Body of pancreas (tissue), 4 donors: Measurements from ENCODE around the gene NPHP4. TPM values are rescaled to one million over a fixed set of nuclear protein-coding genes. Genes with fewer than 3 reads are reported as not detected.

Source experiments
- ATAC-seq: fragments of 150-250 bp; one replicate; pipeline ENCODE4 v1.9.1; 2016
- DNase-seq, 4 donors: peaks; one replicate each; pipeline ENCODE4 v3.0.0-alpha.2; 2019
- H3K27ac ChIP-seq, 4 donors: fragments of 200-600 bp; sonication (generic); 1 replicate in 3 of 4; 2 replicates in 1 of 4; pipeline versions ENCODE4 v1.5.1 to v1.6.1; 2016 to 2019; ENCODE audit warnings: mild to moderate bottlenecking in 1 of 4, mixed read lengths in 1 of 4, moderate library complexity in 1 of 4
- H3K27me3 ChIP-seq, 2 donors: fragments of 200-600 bp; sonication (generic); one replicate each; pipeline ENCODE4 v1.6.0; 2016; ENCODE audit warnings: mild to moderate bottlenecking in 1 of 2
- H3K36me3 ChIP-seq, 2 donors: fragments of 200-600 bp; sonication (generic); replicated peaks in 1 of 2; 2 replicates each; pipeline ENCODE4 v1.5.1; 2016; ENCODE audit warnings: low read depth in 2 of 2; ENCODE audit not compliant: insufficient read depth in 1 of 2
- H3K4me1 ChIP-seq: fragments of 200-600 bp; sonication (generic); one replicate; pipeline ENCODE4 v1.6.0; 2016
- H3K4me3 ChIP-seq, 2 donors: fragments of 200-600 bp; sonication (generic); 1 replicate in 1 of 2; 2 replicates in 1 of 2; pipeline ENCODE4 v1.5.1; 2016 to 2019
- H3K9me3 ChIP-seq, 3 donors: fragments of 200-600 bp; sonication (generic); 1 replicate in 2 of 3; 2 replicates in 1 of 3; pipeline ENCODE4 v1.5.1; 2016
- CTCF ChIP-seq, 7 experiments: fragments of 450-650 bp in 4 of 7; fragments of 200-600 bp in 3 of 7; sonication (generic) in 3 of 7; IDR thresholded peaks; one replicate each; pipeline ENCODE4 v1.5.1; 2016 to 2019; ENCODE audit warnings: antibody characterized with exemption in 7 of 7
- POLR2A ChIP-seq, 3 donors: fragments of 450-650 bp; IDR thresholded peaks; one replicate each; pipeline ENCODE4 v1.6.1; 2016; ENCODE audit warnings: antibody characterized with exemption in 3 of 3, mild to moderate bottlenecking in 2 of 3
- WGBS, 2 donors: methylation state at CpG; one replicate each; pipeline ENCODE4 v1.1.5; 2017; 5-methylcytosine and 5-hydroxymethylcytosine counted together
- intact Hi-C: fragments of 100-400 bp; cut with DNase I; formaldehyde crosslinking; loops from one replicate; pipeline ENCODE4 v1.15.1; 2023
- total RNA-seq, 2 donors: library from RNA; depleted of rRNA; stranded (reverse); fragments of >200 nt; gene quantifications; one replicate each; pipeline ENCODE4 v1.1.0, GENCODE V29; 2016

Gene NPHP4
- total RNA-seq: 10 to 100 TPM; 10.4 to 48.5 TPM

- Histone ChIP-seq H3K9me3 (no peaks in the 10 kb centered on the region), H3K27ac (peak within 1 kb of the TSS; percentile 57 to 93 (median 82)), H3K27me3 (no peaks in the 10 kb centered on the region), H3K36me3 (no peaks in the 10 kb centered on the region), H3K4me1 (peaks cover 19% of the 10 kb centered on the region), H3K4me3 (peak within 1 kb of the TSS; percentile 82 to 90)
- TF ChIP-seq POLR2A (IDR thresholded peaks at IDR 0.05): peak in 2 of 3 donors; percentile 52 to 58
- no peak for TF ChIP-seq CTCF (IDR thresholded peaks at IDR 0.05)
- WGBS, 2 donors: 0% methylated on average over 1 to 82 of the region's 94 CpGs
- intact Hi-C loops: no loop called here
- DNase-seq (peak; percentile 99 to 100 (median 100)), ATAC-seq (peak; percentile 98)
These were observed at the start of gene NPHP4 for GRCh38 chr1:5992026-5992813. NPHP4 (minus strand) TSS chr1:5992425; CDS start chr1:5986289, 6,136 bp downstream.

DNA sequence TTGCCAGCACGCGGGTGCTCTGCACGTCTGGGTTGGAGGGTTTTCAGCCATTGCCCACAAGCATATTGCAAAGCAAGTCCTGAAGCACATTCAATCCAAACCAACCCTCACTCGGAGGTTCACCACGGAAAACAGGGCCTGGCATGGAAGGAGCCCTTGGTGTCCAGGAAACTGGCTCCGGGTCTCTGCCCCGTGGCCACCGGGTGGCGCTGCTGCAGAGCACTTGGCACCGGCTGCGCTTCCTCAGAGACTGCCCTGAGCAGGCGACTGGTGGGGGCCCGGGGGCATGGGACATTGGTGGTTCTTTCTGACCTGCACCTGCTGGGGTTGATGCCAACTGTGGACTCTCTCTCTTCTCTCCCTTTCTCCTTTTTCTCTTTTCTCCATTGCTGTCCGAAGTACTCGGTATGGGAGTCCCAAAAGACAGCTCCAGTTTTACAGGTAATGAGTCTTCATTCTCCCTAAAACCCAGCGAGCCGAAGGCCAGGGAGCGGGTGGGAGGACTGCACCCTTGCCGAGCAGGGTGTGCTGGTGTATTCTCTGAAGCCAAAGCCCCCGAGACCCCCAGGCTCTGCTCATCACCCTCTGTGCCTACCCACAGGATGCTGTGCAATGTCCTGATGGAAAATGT lies 49.3 kb upstream of the NPHP4 start:
- WGBS, 2 donors: 43 to 45% methylated on average over 16 to 20 of the region's 20 CpGs
- DNase-seq: peak in 2 of 4 donors; percentile 20 to 25

GRCh38 chr1:6040861-6041415 lies 48.7 kb upstream of the NPHP4 start:
- H3K27me3 ChIP-seq: no peaks in the 10 kb centered on the region
- TF ChIP-seq POLR2A (IDR thresholded peaks at IDR 0.05) (no peak), CTCF (IDR thresholded peaks at IDR 0.05) (no peak)
- H3K36me3 ChIP-seq: no peaks in the 10 kb centered on the region
- H3K27ac ChIP-seq: no peak overlapping the region
- H3K9me3 ChIP-seq: no peaks in the 10 kb centered on the region
- DNase-seq (no peak), ATAC-seq (no peak)
- WGBS, 2 donors: 73 to 82% methylated on average over 21 to 22 of the region's 22 CpGs
- no peak overlapping the region for H3K4me3 ChIP-seq
- intact Hi-C loops: no loop called here
- no peaks in the 10 kb centered on the region for H3K4me1 ChIP-seq

More for the DNA sequence above, 49.3 kb upstream of the NPHP4 start:
- H3K4me1 ChIP-seq: no peaks in the 10 kb centered on the region
- H3K27me3 ChIP-seq: no peaks in the 10 kb centered on the region
- TF ChIP-seq CTCF (IDR thresholded peaks at IDR 0.05) (peak in 3 of 7 experiments; percentile 9 to 27 (median 16)), POLR2A (IDR thresholded peaks at IDR 0.05) (no peak)
- intact Hi-C loops: no loop called here
- no peaks in the 10 kb centered on the region for H3K9me3 ChIP-seq
- ATAC-seq: no peak
- H3K4me3 ChIP-seq: no peak overlapping the region
- H3K27ac ChIP-seq: no peak overlapping the region
- H3K36me3 ChIP-seq: no peaks in the 10 kb centered on the region

DNA sequence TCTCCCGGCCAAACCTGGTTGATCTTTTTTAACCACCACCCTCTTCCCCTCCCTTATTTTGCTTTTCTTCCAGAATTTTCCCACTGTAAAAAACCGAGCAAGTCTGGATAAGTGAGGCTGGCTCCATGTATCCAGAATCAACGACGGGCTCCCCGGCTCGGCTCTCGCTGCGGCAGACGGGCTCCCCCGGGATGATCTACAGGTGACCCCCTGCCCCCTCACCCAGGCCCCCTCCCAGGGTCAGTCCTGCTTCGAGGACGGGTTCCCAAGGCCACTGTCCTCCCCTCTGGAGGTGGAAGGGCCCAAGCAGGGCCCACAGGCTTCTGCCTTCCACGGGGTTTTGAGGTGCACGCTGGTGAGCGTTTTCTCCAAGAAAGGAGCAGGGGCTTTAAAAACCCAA lies 48.2 kb upstream of the NPHP4 start:
- intact Hi-C loops: no loop called here
- Histone ChIP-seq H3K9me3 (no peaks in the 10 kb centered on the region), H3K27me3 (no peaks in the 10 kb centered on the region), H3K27ac (no peak overlapping the region), H3K36me3 (no peaks in the 10 kb centered on the region), H3K4me3 (no peak overlapping the region), H3K4me1 (no peaks in the 10 kb centered on the region)
- ATAC-seq (no peak), DNase-seq (no peak)
- 67 to 72% methylated on average over 15 of the region's 15 CpGs for WGBS, 2 donors
- TF ChIP-seq CTCF (IDR thresholded peaks at IDR 0.05) (no peak), POLR2A (IDR thresholded peaks at IDR 0.05) (no peak)
